Measurements from ENCODE around the gene RIMBP2. TPM values are rescaled to one million over a fixed set of nuclear protein-coding genes. Genes with fewer than 3 reads are reported as not detected.
A peak's percentile ranks its signal among the peaks of the same experiment; 100 is the strongest.

RIMBP2 gene
- total and polyA plus RNA-seq, 9 of the 15 experiments (the other 6 are each of a cell fraction or from before 2014, with no cell fraction given) = not detected

DNA sequence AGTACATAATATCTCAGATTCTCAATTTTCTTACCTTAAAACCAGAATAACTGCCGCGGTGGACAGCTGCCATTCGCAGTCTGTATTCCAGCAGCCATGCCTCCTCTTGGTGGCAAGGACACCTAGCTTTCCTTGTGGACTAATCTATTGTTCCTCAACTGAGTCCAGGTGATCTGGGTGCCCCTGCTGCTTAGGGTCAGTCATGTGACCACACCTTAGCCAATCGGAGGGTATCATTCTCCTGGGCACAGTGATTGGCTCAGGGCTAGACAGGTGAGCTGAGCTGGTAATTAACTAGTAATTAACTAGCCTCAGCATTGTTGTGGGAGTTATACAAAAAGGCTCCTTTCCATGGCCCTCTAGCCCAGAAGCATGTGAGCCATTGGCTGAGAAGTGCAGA is 55.0 kb downstream of the RIMBP2 start:
- in situ Hi-C loops (cut with MboI) (no loop called here), intact Hi-C loops (cut with micrococcal nuclease) (loop anchor here (5.0 kb wide), 1 partner anchor 86 kb away; no protein-coding TSS in a partner anchor)
- H3K27me3 ChIP-seq (ENCODE audit: control insufficient read depth in 2 of 2, insufficient read depth in 2 of 2, low read length in 2 of 2) = peaks cover 9 to 56% of the 10 kb centered on the region in 2 experiments; a peak in 4 of 5 replicates
- H3K4me2 ChIP-seq (ENCODE audit: insufficient read depth, low read length) = no peak overlapping the region
- no peaks in the 10 kb centered on the region for H4K20me1 ChIP-seq (replicated peaks; ENCODE audit: control insufficient read depth, insufficient read depth, low read length)
- no peaks in the 10 kb centered on the region for H3K36me3 ChIP-seq (ENCODE audit: control insufficient read depth, insufficient read depth, low read length)
- no peaks in the 10 kb centered on the region for H3K9me3 ChIP-seq (replicated peaks; ENCODE audit: control insufficient read depth, insufficient read depth, low read depth, low read length)
- ChIA-PET CTCF (ENCODE audit: low intra/inter-chr PET ratio) (no interaction called here), POLR2A (interaction anchor here (0.6 to 1.0 kb wide), 4 partner anchors 28 to 422 kb away, joined by 3 to 5 read pairs (median 4); no protein-coding TSS in a partner anchor)
- H3K9me1 ChIP-seq (ENCODE audit: control insufficient read depth, insufficient read depth, low read length) = no peaks in the 10 kb centered on the region
- no peak overlapping the region for H3K4me3 ChIP-seq
- no peak overlapping the region for H2AFZ ChIP-seq (ENCODE audit: low read depth, low read length)
- H3K79me2 ChIP-seq (ENCODE audit: control insufficient read depth, insufficient read depth, low read length) = no peaks in the 10 kb centered on the region
- 9% methylated on average over 4 of the region's 4 CpGs for WGBS (ENCODE audit: insufficient coverage, low coverage, missing lambda C conversion rate)
- no peak overlapping the region for H3K27ac ChIP-seq (ENCODE audit: extremely low read depth, low read depth, low read length)
- TF ChIP-seq, protein P1, sequence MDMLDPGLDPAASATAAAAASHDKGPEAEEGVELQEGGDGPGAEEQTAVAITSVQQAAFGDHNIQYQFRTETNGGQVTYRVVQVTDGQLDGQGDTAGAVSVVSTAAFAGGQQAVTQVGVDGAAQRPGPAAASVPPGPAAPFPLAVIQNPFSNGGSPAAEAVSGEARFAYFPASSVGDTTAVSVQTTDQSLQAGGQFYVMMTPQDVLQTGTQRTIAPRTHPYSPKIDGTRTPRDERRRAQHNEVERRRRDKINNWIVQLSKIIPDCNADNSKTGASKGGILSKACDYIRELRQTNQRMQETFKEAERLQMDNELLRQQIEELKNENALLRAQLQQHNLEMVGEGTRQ (CRISPR knock-in tag; IDR thresholded peaks at IDR 0.05) = peak; percentile 57
- TF ChIP-seq, protein P2, sequence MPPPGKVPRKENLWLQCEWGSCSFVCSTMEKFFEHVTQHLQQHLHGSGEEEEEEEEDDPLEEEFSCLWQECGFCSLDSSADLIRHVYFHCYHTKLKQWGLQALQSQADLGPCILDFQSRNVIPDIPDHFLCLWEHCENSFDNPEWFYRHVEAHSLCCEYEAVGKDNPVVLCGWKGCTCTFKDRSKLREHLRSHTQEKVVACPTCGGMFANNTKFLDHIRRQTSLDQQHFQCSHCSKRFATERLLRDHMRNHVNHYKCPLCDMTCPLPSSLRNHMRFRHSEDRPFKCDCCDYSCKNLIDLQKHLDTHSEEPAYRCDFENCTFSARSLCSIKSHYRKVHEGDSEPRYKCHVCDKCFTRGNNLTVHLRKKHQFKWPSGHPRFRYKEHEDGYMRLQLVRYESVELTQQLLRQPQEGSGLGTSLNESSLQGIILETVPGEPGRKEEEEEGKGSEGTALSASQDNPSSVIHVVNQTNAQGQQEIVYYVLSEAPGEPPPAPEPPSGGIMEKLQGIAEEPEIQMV (tag; conservative IDR thresholded peaks at IDR 0.05; ENCODE audit: low read depth) = no peak
- TF ChIP-seq NEUROD1 (IDR thresholded peaks at IDR 0.05; ENCODE audit: borderline replicate concordance, low read depth, low read length, partially characterized antibody) = no peak
- TF ChIP-seq, protein P3, sequence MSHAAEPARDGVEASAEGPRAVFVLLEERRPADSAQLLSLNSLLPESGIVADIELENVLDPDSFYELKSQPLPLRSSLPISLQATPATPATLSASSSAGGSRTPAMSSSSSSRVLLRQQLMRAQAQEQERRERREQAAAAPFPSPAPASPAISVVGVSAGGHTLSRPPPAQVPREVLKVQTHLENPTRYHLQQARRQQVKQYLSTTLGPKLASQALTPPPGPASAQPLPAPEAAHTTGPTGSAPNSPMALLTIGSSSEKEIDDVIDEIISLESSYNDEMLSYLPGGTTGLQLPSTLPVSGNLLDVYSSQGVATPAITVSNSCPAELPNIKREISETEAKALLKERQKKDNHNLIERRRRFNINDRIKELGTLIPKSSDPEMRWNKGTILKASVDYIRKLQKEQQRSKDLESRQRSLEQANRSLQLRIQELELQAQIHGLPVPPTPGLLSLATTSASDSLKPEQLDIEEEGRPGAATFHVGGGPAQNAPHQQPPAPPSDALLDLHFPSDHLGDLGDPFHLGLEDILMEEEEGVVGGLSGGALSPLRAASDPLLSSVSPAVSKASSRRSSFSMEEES (CRISPR knock-in tag; IDR thresholded peaks at IDR 0.05) = peak; percentile 59
- peak; percentile 56 for TF ChIP-seq RAD51 (IDR thresholded peaks at IDR 0.05; ENCODE audit: borderline replicate concordance, low read depth)
- TF ChIP-seq U2AF2 (optimal IDR thresholded peaks at IDR 0.05; ENCODE audit: low read depth, low read length) = no peak
- no peak for TF ChIP-seq SNRNP70 (optimal IDR thresholded peaks at IDR 0.05; ENCODE audit: low read depth, low read length)
- peak; percentile 13 for TF ChIP-seq NFYB (IDR thresholded peaks at IDR 0.05; ENCODE audit: extremely low read depth, insufficient read length)
- TF ChIP-seq, protein P4, sequence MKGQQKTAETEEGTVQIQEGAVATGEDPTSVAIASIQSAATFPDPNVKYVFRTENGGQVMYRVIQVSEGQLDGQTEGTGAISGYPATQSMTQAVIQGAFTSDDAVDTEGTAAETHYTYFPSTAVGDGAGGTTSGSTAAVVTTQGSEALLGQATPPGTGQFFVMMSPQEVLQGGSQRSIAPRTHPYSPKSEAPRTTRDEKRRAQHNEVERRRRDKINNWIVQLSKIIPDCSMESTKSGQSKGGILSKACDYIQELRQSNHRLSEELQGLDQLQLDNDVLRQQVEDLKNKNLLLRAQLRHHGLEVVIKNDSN (CRISPR knock-in tag; IDR thresholded peaks at IDR 0.05) = peak; percentile 56
- no peak for TF ChIP-seq SOX6 (IDR thresholded peaks at IDR 0.05)
- no peak for TF ChIP-seq CBFA2T3 (IDR thresholded peaks at IDR 0.05)
- DNase-seq (ENCODE audit: extremely low read depth in 1 of 4, low spot score in 3 of 4) (peak in 1 of 4 experiments; percentile 19), ATAC-seq (peak; percentile 28; the same call in 1 of the 3 replicates), FAIRE-seq (no peak)
- H3K4me1 ChIP-seq (replicated peaks in 1 of 2; ENCODE audit: control insufficient read depth in 2 of 2, insufficient read depth in 2 of 2, low read length in 2 of 2) = no peaks in the 10 kb centered on the region; a peak in 1 of 5 replicates
- H3K9ac ChIP-seq (ENCODE audit: insufficient read depth in 1 of 2, low read depth in 2 of 2, low read length in 2 of 2) = no peak overlapping the region
- BruUV-seq (replicated peaks) = no TSS peak

All from K562 (cell line).